Mesenchymal stem cell (in vitro differentiated cells and primary cell): Measurements from ENCODE around the gene COL4A2.

Experiments used
- DNase-seq: peaks from one replicate; pipeline ENCODE4 v3.0.0-alpha.2; 2013
- H2AFZ ChIP-seq: one replicate; pipeline ENCODE4 v1.6.1; 2013; ENCODE audit warnings: low read depth, mild to moderate bottlenecking, control low read depth, inconsistent platforms, low read length, moderate library complexity
- H2AK5ac ChIP-seq: 2 replicates; pipeline ENCODE4 v1.6.1; 2013; ENCODE audit warnings: low read length, moderate library complexity, mild to moderate bottlenecking, inconsistent platforms; ENCODE audit not compliant: severe bottlenecking
- H2BK120ac ChIP-seq: one replicate; pipeline ENCODE4 v1.6.1; 2013; ENCODE audit warnings: low read depth, mild to moderate bottlenecking, inconsistent platforms, low read length, moderate library complexity
- H2BK12ac ChIP-seq, 2 experiments: one replicate each; pipeline ENCODE4 v1.6.1; 2013; ENCODE audit warnings: inconsistent platforms in 2 of 2, low read length in 2 of 2, mild to moderate bottlenecking in 2 of 2, moderate library complexity in 2 of 2, control low read depth in 1 of 2
- H2BK15ac ChIP-seq: one replicate; pipeline ENCODE4 v1.6.1; 2013; ENCODE audit warnings: mild to moderate bottlenecking, low read depth, inconsistent platforms; ENCODE audit not compliant: poor library complexity, severe bottlenecking
- H2BK5ac ChIP-seq: 2 replicates; pipeline ENCODE4 v1.6.1; 2013; ENCODE audit warnings: low read depth, mild to moderate bottlenecking, low read length, control low read depth, inconsistent platforms; ENCODE audit not compliant: poor library complexity, severe bottlenecking
- H3K14ac ChIP-seq, 2 experiments: one replicate each; pipeline ENCODE4 v1.6.1; 2013; ENCODE audit warnings: inconsistent platforms in 2 of 2, low read length in 2 of 2, control low read depth in 1 of 2, mild to moderate bottlenecking in 1 of 2, moderate library complexity in 1 of 2
- H3K18ac ChIP-seq, 2 experiments: one replicate each; pipeline ENCODE4 v1.6.1; 2013; ENCODE audit warnings: inconsistent platforms in 2 of 2, low read length in 2 of 2, control low read depth in 1 of 2, low read depth in 1 of 2, mild to moderate bottlenecking in 1 of 2
- H3K23ac ChIP-seq, 2 experiments: one replicate each; pipeline ENCODE4 v1.6.1; 2013; ENCODE audit warnings: inconsistent platforms in 2 of 2, low read length in 2 of 2, mild to moderate bottlenecking in 2 of 2, moderate library complexity in 2 of 2, control low read depth in 1 of 2
- H3K27ac ChIP-seq: 2 replicates; pipeline ENCODE4 v1.5.1; 2013; ENCODE audit warnings: mild to moderate bottlenecking, moderate library complexity, low read length, control low read depth, inconsistent platforms; ENCODE audit not compliant: poor library complexity, severe bottlenecking
- H3K27me3 ChIP-seq, 2 experiments: 2 replicates each; pipeline versions ENCODE4 v1.6.1 to v1.7.0; 2013; ENCODE audit warnings: low read length in 2 of 2, mild to moderate bottlenecking in 2 of 2, moderate library complexity in 2 of 2, control low read depth in 1 of 2, inconsistent platforms in 1 of 2; ENCODE audit not compliant: control insufficient read depth in 1 of 2, insufficient read depth in 1 of 2
- H3K36me3 ChIP-seq, 2 experiments: 2 replicates each; pipeline versions ENCODE4 v1.6.1 to v1.7.0; 2013; ENCODE audit warnings: low read length in 2 of 2, control low read depth in 1 of 2, inconsistent platforms in 1 of 2, low read depth in 1 of 2, mild to moderate bottlenecking in 1 of 2; ENCODE audit not compliant: insufficient read depth in 2 of 2, control insufficient read depth in 1 of 2
- H3K4ac ChIP-seq, 2 experiments: one replicate each; pipeline ENCODE4 v1.6.1; 2013; ENCODE audit warnings: inconsistent platforms in 2 of 2, low read length in 2 of 2, mild to moderate bottlenecking in 2 of 2, moderate library complexity in 2 of 2, control low read depth in 1 of 2, low read depth in 1 of 2
- H3K4me1 ChIP-seq: 2 replicates; pipeline ENCODE4 v1.6.1; 2013; ENCODE audit warnings: low read depth, low read length, control low read depth; ENCODE audit not compliant: control insufficient read depth, insufficient read depth
- H3K4me2 ChIP-seq: 2 replicates; pipeline ENCODE4 v1.6.1; 2013; ENCODE audit warnings: low read length, mild to moderate bottlenecking, inconsistent platforms; ENCODE audit not compliant: poor library complexity, severe bottlenecking
- H3K4me3 ChIP-seq, 2 experiments: 2 replicates each; pipeline versions ENCODE4 v1.5.1 to v1.7.0; 2013; ENCODE audit warnings: low read length in 2 of 2, mild to moderate bottlenecking in 2 of 2, control low read depth in 1 of 2, low read depth in 1 of 2; ENCODE audit not compliant: insufficient read depth in 1 of 2
- H3K79me1 ChIP-seq: replicated peaks from 2 replicates; pipeline ENCODE4 v1.6.1; 2013; ENCODE audit warnings: mild to moderate bottlenecking, control low read depth, low read length, inconsistent platforms; ENCODE audit not compliant: poor library complexity, severe bottlenecking
- H3K9ac ChIP-seq: 2 replicates; pipeline ENCODE4 v1.7.0; 2013; ENCODE audit warnings: mild to moderate bottlenecking, low read length, moderate library complexity
- H3K9me3 ChIP-seq: 2 replicates; pipeline ENCODE4 v1.7.0; 2013; ENCODE audit warnings: mild to moderate bottlenecking, low read length; ENCODE audit not compliant: control insufficient read depth
- H4K8ac ChIP-seq: one replicate; pipeline ENCODE4 v1.6.1; 2013; ENCODE audit warnings: inconsistent platforms, mild to moderate bottlenecking, low read length, moderate library complexity
- H4K91ac ChIP-seq: one replicate; pipeline ENCODE4 v1.6.1; 2013; ENCODE audit warnings: mild to moderate bottlenecking, low read length, inconsistent platforms
- WGBS: methylation state at CpG from one replicate; pipeline ENCODE4 v1.1.7; 2013; ENCODE audit warnings: mixed read lengths; 5-methylcytosine and 5-hydroxymethylcytosine counted together

Gene COL4A2

DNA sequence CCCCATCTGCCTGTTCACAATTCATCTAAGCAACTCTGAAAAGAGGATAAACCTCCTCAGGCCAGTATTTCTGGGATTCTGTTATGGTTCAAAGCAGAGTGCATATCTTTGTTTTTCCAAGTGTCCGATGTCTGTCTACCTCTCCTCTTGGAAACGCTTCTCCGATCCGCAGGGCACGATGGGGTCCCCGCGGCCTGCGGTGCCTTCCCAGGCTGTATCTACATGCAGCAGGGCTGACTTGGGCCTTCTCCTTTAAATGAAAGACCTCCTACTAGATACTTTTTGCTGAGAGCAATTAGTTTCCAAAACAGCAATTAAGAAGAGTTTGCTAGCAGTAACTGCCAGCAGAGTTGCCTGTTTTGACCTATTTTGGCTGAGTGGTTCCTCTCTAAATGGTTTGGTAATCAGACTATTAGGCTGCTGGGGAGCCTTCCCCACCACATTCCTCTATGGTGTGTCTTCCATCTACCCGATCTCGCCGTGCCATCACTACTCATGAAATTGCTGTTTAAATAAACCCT lies 23.5 kb downstream of the COL4A2 start:
- Histone ChIP-seq H3K36me3 (peaks cover 0 to 25% of the 10 kb centered on the region in 2 experiments), H3K9me3 (no peaks in the 10 kb centered on the region), H3K4me2 (peak overlapping the region; percentile 36), H2AFZ (no peak overlapping the region), H2BK5ac (peak overlapping the region; percentile 97), H2BK12ac (no peak overlapping the region), H3K23ac (peak overlapping the region in 1 of 2 experiments; percentile 61), H4K91ac (no peak overlapping the region), H4K8ac (no peak overlapping the region), H3K27ac (peak overlapping the region; percentile 99), H3K9ac (peak overlapping the region; percentile 59), H2BK120ac (no peak overlapping the region), H2AK5ac (peak overlapping the region; percentile 99), H3K18ac (peak overlapping the region in 1 of 2 experiments; percentile 29), H3K14ac (no peak overlapping the region), H3K4me3 (no peak overlapping the region), H3K79me1 (peaks cover 4% of the 10 kb centered on the region), H2BK15ac (no peak overlapping the region), H3K4ac (peak overlapping the region in 1 of 2 experiments; percentile 50), H3K27me3 (no peaks in the 10 kb centered on the region), H3K4me1 (peaks cover 49% of the 10 kb centered on the region)
- no peak for DNase-seq
- WGBS: 99% methylated on average over 8 of the region's 11 CpGs

- Histone ChIP-seq H3K18ac (peak overlapping the region in 1 of 2 experiments; percentile 35), H4K91ac (no peak overlapping the region), H3K23ac (peak overlapping the region in 1 of 2 experiments; percentile 14), H3K4ac (no peak overlapping the region), H3K9me3 (no peaks in the 10 kb centered on the region), H3K9ac (peak overlapping the region; percentile 59), H3K27ac (peak overlapping the region; percentile 99), H2BK5ac (peak overlapping the region; percentile 91), H3K4me3 (no peak overlapping the region), H3K36me3 (peaks cover 0 to 25% of the 10 kb centered on the region in 2 experiments), H2BK12ac (peak overlapping the region in 1 of 2 experiments; percentile 29), H4K8ac (peak overlapping the region; percentile 72), H2BK15ac (no peak overlapping the region), H2AK5ac (peak overlapping the region; percentile 67), H3K4me1 (peaks cover 42% of the 10 kb centered on the region), H2BK120ac (no peak overlapping the region), H3K79me1 (peaks cover 4% of the 10 kb centered on the region), H3K4me2 (no peak overlapping the region), H3K14ac (no peak overlapping the region), H2AFZ (no peak overlapping the region), H3K27me3 (no peaks in the 10 kb centered on the region)
- no peak for DNase-seq
- 92% methylated on average over 7 of the region's 11 CpGs for WGBS
Measured at GRCh38 chr13:110331362-110331761, 24.3 kb downstream of the COL4A2 start.

- Histone ChIP-seq H3K4me2 (no peak overlapping the region), H3K36me3 (peaks cover 0 to 32% of the 10 kb centered on the region in 2 experiments), H3K9me3 (no peaks in the 10 kb centered on the region), H2BK5ac (no peak overlapping the region), H2AFZ (no peak overlapping the region), H2BK120ac (no peak overlapping the region), H3K27ac (peak overlapping the region; percentile 21), H3K4me3 (no peak overlapping the region), H3K18ac (peak overlapping the region in 1 of 2 experiments; percentile 50), H3K27me3 (no peaks in the 10 kb centered on the region), H4K91ac (no peak overlapping the region), H3K4ac (no peak overlapping the region), H2AK5ac (peak overlapping the region; percentile 98), H3K23ac (no peak overlapping the region), H3K4me1 (peaks cover 39% of the 10 kb centered on the region), H3K79me1 (peaks cover 4% of the 10 kb centered on the region), H4K8ac (no peak overlapping the region), H3K14ac (no peak overlapping the region), H2BK15ac (no peak overlapping the region), H2BK12ac (peak overlapping the region in 1 of 2 experiments; percentile 23), H3K9ac (no peak overlapping the region)
- peak; percentile 71 for DNase-seq
- 64% methylated on average over 2 of the region's 2 CpGs for WGBS
Measured at GRCh38 chr13:110332750-110333149, 25.7 kb downstream of the COL4A2 start.

- no peaks in the 10 kb centered on the region for H3K9me3 ChIP-seq
- DNase-seq: no peak
- peak overlapping the region; percentile 21 for H4K91ac ChIP-seq
- peak overlapping the region in 1 of 2 experiments; percentile 24 for H3K4ac ChIP-seq
- no peaks in the 10 kb centered on the region for H3K27me3 ChIP-seq
- peak overlapping the region; percentile 96 for H3K27ac ChIP-seq
- H3K9ac ChIP-seq: no peak overlapping the region
- H3K36me3 ChIP-seq: peaks cover 0 to 29% of the 10 kb centered on the region in 2 experiments
- no peak overlapping the region for H3K4me3 ChIP-seq
- no peak overlapping the region for H2BK120ac ChIP-seq
- H3K4me1 ChIP-seq: peaks cover 39% of the 10 kb centered on the region
- H3K79me1 ChIP-seq: peaks cover 4% of the 10 kb centered on the region
- no peak overlapping the region for H2AFZ ChIP-seq
- H3K23ac ChIP-seq: no peak overlapping the region
- H2AK5ac ChIP-seq: peak overlapping the region; percentile 89
- no peak overlapping the region for H2BK12ac ChIP-seq
- H3K4me2 ChIP-seq: no peak overlapping the region
- peak overlapping the region; percentile 55 for H2BK15ac ChIP-seq
- peak overlapping the region in 1 of 2 experiments; percentile 15 for H3K14ac ChIP-seq
- H2BK5ac ChIP-seq: peak overlapping the region; percentile 36
- peak overlapping the region; percentile 52 for H4K8ac ChIP-seq
- WGBS: 86% methylated on average over 12 of the region's 12 CpGs
- H3K18ac ChIP-seq: peak overlapping the region in 1 of 2 experiments; percentile 48
Measured at GRCh38 chr13:110333837-110334236, 26.8 kb downstream of the COL4A2 start.
